LHCN-M2 (cell line): ENCODE data around the gene CCDC137. TPM values are rescaled to one million over a fixed set of nuclear protein-coding genes. Genes with fewer than 3 reads are reported as not detected.
A peak's percentile ranks its signal among the peaks of the same experiment; 100 is the strongest.

ENCODE experiments used
- DNase-seq: peaks from one replicate; pipeline ENCODE4 v3.0.0-alpha.2; 2012; ENCODE audit warnings: low read depth
- total RNA-seq: library from RNA; depleted of rRNA; stranded (reverse); fragments of >200 nt; gene quantifications from 2 replicates; pipeline ENCODE4 v1.2.3, GENCODE V29; 2014

The CCDC137 gene
- total RNA-seq, 1 experiment from 2014 or later, result 28.2 TPM

- no peak for DNase-seq
These were observed 16.1 kb downstream of the CCDC137 start for GRCh38 chr17:81682565-81683207.

GRCh38 chr17:81683208-81683583 lies 16.7 kb downstream of the CCDC137 start:
- DNase-seq, result no peak

- peak; percentile 99 for DNase-seq
These were observed 17.3 kb downstream of the CCDC137 start, which contains the start of the genes ARL16 and HGS for GRCh38 chr17:81683584-81684441. Gene ARL16, minus strand, starts transcription at chr17:81683797. Its CDS starts 44 bp downstream, at chr17:81683753. Gene HGS, plus strand, starts transcription at chr17:81684011. Its CDS starts 56 bp downstream, at chr17:81684067.

- DNase-seq, result peak; percentile 88
These were observed 17.9 kb downstream of the CCDC137 start for GRCh38 chr17:81684442-81684911.

GRCh38 chr17:81685108-81685507 lies 18.6 kb downstream of the CCDC137 start:
- peak; percentile 87 for DNase-seq

- DNase-seq, result no peak
These were observed 20.1 kb downstream of the CCDC137 start for GRCh38 chr17:81686614-81687013.

- DNase-seq, result no peak
These were observed 21.4 kb downstream of the CCDC137 start for GRCh38 chr17:81687770-81688541.

GRCh38 chr17:81688616-81689015 lies 22.1 kb downstream of the CCDC137 start:
- DNase-seq, result no peak

- no peak for DNase-seq
These were observed 23.5 kb downstream of the CCDC137 start for GRCh38 chr17:81690066-81690465.

GRCh38 chr17:81690549-81690948 lies 24.0 kb downstream of the CCDC137 start:
- no peak for DNase-seq

- DNase-seq, result no peak
These were observed 24.7 kb downstream of the CCDC137 start for GRCh38 chr17:81691196-81691595.

GRCh38 chr17:81691608-81692007 lies 25.1 kb downstream of the CCDC137 start:
- DNase-seq, result no peak

- DNase-seq, result no peak
These were observed 27.1 kb downstream of the CCDC137 start for GRCh38 chr17:81693509-81694210.

GRCh38 chr17:81694810-81695209 lies 28.3 kb downstream of the CCDC137 start:
- no peak for DNase-seq

- DNase-seq, result no peak
These were observed 28.7 kb downstream of the CCDC137 start for GRCh38 chr17:81695211-81695610.

- no peak for DNase-seq
These were observed 29.3 kb downstream of the CCDC137 start for GRCh38 chr17:81695801-81696200.

- DNase-seq, result no peak
These were observed 29.8 kb downstream of the CCDC137 start for GRCh38 chr17:81696218-81696941.

GRCh38 chr17:81697261-81698044 lies 30.9 kb downstream of the CCDC137 start:
- no peak for DNase-seq
